WTC11 (cell line): ENCODE measurements around the gene NUDT14. TPM values are rescaled to one million over a fixed set of nuclear protein-coding genes. Genes with fewer than 3 reads are reported as not detected.

Source experiments
- ATAC-seq: fragments of 200-7000 bp; cut with Tn5 transposase; 2 replicates; pipeline ENCODE4 v1.10.0; 2021; ENCODE audit warnings: mild to moderate bottlenecking, moderate library complexity
- CTCF ChIA-PET: fragments of 300-600 bp; sonication (Branson Sonifier 250); formaldehyde crosslinking; loops from one replicate; lab custom pipeline; 2021; ENCODE audit warnings: antibody characterized with exemption; lab: Charles Lee
- POLR2A ChIA-PET: fragments of 350-600 bp; sonication (Branson Sonifier 250); formaldehyde crosslinking; loops from one replicate; lab custom pipeline; 2021; ENCODE audit warnings: antibody characterized with exemption; lab: Charles Lee
- DNase-seq: peaks from one replicate; pipeline ENCODE4 v3.0.0; 2021; ENCODE audit warnings: low spot score
- H3K27ac Mint-ChIP-seq: 2 replicates; pipeline ENCODE4 v1.8.0; 2021; ENCODE audit warnings: mixed read lengths
- H3K27me3 Mint-ChIP-seq: 2 replicates; pipeline ENCODE4 v1.8.0; 2021; ENCODE audit warnings: low read depth, mild to moderate bottlenecking, moderate library complexity, mixed read lengths
- H3K36me3 Mint-ChIP-seq: 2 replicates; pipeline ENCODE4 v1.8.0; 2021; ENCODE audit warnings: mixed read lengths
- H3K4me1 Mint-ChIP-seq: 2 replicates; pipeline ENCODE4 v1.8.0; 2022; ENCODE audit warnings: mixed read lengths
- H3K4me3 Mint-ChIP-seq: 2 replicates; pipeline ENCODE4 v1.8.0; 2021; ENCODE audit warnings: mild to moderate bottlenecking, moderate library complexity, mixed read lengths
- H3K9me3 Mint-ChIP-seq: 2 replicates; pipeline ENCODE4 v1.8.0; 2021; ENCODE audit warnings: mixed read lengths
- EMX1 ChIP-seq: fragments of 250-450 bp; sonication (Bioruptor Pico); IDR thresholded peaks from 2 replicates; pipeline ENCODE4 v1.8.0; 2021; ENCODE audit warnings: mild to moderate bottlenecking
- GTF2I ChIP-seq: fragments of 250-450 bp; sonication (Bioruptor Pico); conservative IDR thresholded peaks from 2 replicates; pipeline ENCODE4 v1.4.0; 2021; ENCODE audit warnings: mild to moderate bottlenecking
- NFE2L1 ChIP-seq: sonication (generic); formaldehyde crosslinking; IDR thresholded peaks from 2 replicates; pipeline ENCODE4 v1.8.1; 2023; ENCODE audit warnings: missing genetic modification reagents
- NR1H2 ChIP-seq: sonication (generic); formaldehyde crosslinking; IDR thresholded peaks from 2 replicates; pipeline ENCODE4 v1.9.0; 2021; ENCODE audit warnings: mild to moderate bottlenecking, moderate library complexity, missing genetic modification reagents
- OVOL2 ChIP-seq: fragments of 250-450 bp; sonication (Bioruptor Pico); IDR thresholded peaks from 2 replicates; pipeline ENCODE4 v1.9.0; 2021; ENCODE audit warnings: mild to moderate bottlenecking, borderline replicate concordance
- RELA ChIP-seq: sonication (generic); formaldehyde crosslinking; IDR thresholded peaks from 2 replicates; pipeline ENCODE4 v1.8.1; 2022; ENCODE audit warnings: missing genetic modification reagents, mild to moderate bottlenecking, borderline replicate concordance
- SMAD3 ChIP-seq: sonication (generic); formaldehyde crosslinking; IDR thresholded peaks from 2 replicates; pipeline ENCODE4 v1.8.0; 2022; ENCODE audit warnings: missing genetic modification reagents, mild to moderate bottlenecking, borderline replicate concordance
- SOX15 ChIP-seq: fragments of 250-450 bp; sonication (Bioruptor Pico); IDR thresholded peaks from 2 replicates; pipeline ENCODE4 v1.9.0; 2021; ENCODE audit warnings: mild to moderate bottlenecking
- TCF7 ChIP-seq: sonication (generic); formaldehyde crosslinking; IDR thresholded peaks from 2 replicates; pipeline ENCODE4 v1.8.0; 2022; ENCODE audit warnings: mild to moderate bottlenecking, low read depth, missing genetic modification reagents, moderate library complexity
- TEAD1 ChIP-seq: sonication (generic); formaldehyde crosslinking; IDR thresholded peaks from 2 replicates; pipeline ENCODE4 v1.8.0; 2022; ENCODE audit warnings: mild to moderate bottlenecking, missing genetic modification reagents
- ZBTB21 ChIP-seq: sonication (generic); formaldehyde crosslinking; IDR thresholded peaks from 2 replicates; pipeline ENCODE4 v1.8.1; 2023; ENCODE audit warnings: mild to moderate bottlenecking, missing genetic modification reagents, borderline replicate concordance
- ZNF121 ChIP-seq: sonication (generic); formaldehyde crosslinking; IDR thresholded peaks from 2 replicates; pipeline ENCODE4 v1.8.0; 2023; ENCODE audit warnings: missing genetic modification reagents
- ZNF138 ChIP-seq: sonication (generic); formaldehyde crosslinking; conservative IDR thresholded peaks from 2 replicates; pipeline ENCODE4 v1.8.1; 2022; ENCODE audit warnings: mild to moderate bottlenecking, moderate library complexity, missing genetic modification reagents
- ZNF219 ChIP-seq: sonication (generic); formaldehyde crosslinking; IDR thresholded peaks from 2 replicates; pipeline ENCODE4 v1.8.0; 2023; ENCODE audit warnings: missing genetic modification reagents, mild to moderate bottlenecking, borderline replicate concordance
- ZNF396 ChIP-seq: fragments of 250-450 bp; sonication (Bioruptor Pico); IDR thresholded peaks from 2 replicates; pipeline ENCODE4 v1.8.0; 2021; ENCODE audit warnings: mild to moderate bottlenecking, moderate library complexity, borderline replicate concordance
- total RNA-seq: library from RNA; stranded (reverse); gene quantifications from 3 replicates; pipeline ENCODE4 v1.2.3, GENCODE V29; 2021
- TF ChIP-seq, protein P1 (sequence below): sonication (generic); formaldehyde crosslinking; IDR thresholded peaks from 2 replicates; pipeline ENCODE4 v1.8.1; 2022; ENCODE audit warnings: mild to moderate bottlenecking, missing genetic modification reagents, moderate library complexity, borderline replicate concordance
- TF ChIP-seq, protein P2 (sequence below): sonication (generic); formaldehyde crosslinking; IDR thresholded peaks from 2 replicates; pipeline ENCODE4 v1.8.1; 2022; ENCODE audit warnings: missing genetic modification reagents, borderline replicate concordance
- TF ChIP-seq, protein P3 (sequence below): sonication (generic); formaldehyde crosslinking; IDR thresholded peaks from 2 replicates; pipeline ENCODE4 v1.8.0; 2023; ENCODE audit warnings: missing genetic modification reagents, mild to moderate bottlenecking, borderline replicate concordance
- TF ChIP-seq, protein P4 (sequence below): fragments of 250-450 bp; sonication (Bioruptor Pico); conservative IDR thresholded peaks from 2 replicates; pipeline ENCODE4 v1.9.0; 2021; ENCODE audit warnings: mild to moderate bottlenecking
- TF ChIP-seq, protein P5 (sequence below): sonication (generic); formaldehyde crosslinking; IDR thresholded peaks from 2 replicates; pipeline ENCODE4 v1.8.1; 2023; ENCODE audit warnings: mild to moderate bottlenecking, moderate library complexity, missing genetic modification reagents
- TF ChIP-seq, protein P6 (sequence below): sonication (generic); formaldehyde crosslinking; IDR thresholded peaks from 2 replicates; pipeline ENCODE4 v1.8.0; 2022; ENCODE audit warnings: mild to moderate bottlenecking, missing genetic modification reagents

NUDT14 gene
- total RNA-seq, 1 experiment from 2014 or later, result 35.4 TPM

DNA sequence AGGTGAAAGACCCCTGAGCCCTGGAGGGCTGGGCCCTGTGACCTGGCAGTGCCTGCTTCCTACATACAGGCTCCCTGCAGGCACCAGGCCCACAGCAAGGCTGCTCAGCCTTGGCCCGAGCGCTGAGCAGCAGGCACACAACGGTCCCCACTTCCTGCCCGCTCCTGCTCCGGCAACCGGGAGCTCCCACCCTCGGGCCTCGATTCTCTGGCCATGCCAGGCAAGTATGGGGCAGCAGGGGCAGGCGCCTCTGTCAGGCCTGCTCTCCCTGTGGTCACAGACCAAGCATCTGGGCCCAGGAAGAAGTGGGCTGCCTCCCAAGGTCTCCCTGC is 30.6 kb upstream of the NUDT14 start (continued):
- no peak for TF ChIP-seq OVOL2 (CRISPR knock-in tag)

DNA sequence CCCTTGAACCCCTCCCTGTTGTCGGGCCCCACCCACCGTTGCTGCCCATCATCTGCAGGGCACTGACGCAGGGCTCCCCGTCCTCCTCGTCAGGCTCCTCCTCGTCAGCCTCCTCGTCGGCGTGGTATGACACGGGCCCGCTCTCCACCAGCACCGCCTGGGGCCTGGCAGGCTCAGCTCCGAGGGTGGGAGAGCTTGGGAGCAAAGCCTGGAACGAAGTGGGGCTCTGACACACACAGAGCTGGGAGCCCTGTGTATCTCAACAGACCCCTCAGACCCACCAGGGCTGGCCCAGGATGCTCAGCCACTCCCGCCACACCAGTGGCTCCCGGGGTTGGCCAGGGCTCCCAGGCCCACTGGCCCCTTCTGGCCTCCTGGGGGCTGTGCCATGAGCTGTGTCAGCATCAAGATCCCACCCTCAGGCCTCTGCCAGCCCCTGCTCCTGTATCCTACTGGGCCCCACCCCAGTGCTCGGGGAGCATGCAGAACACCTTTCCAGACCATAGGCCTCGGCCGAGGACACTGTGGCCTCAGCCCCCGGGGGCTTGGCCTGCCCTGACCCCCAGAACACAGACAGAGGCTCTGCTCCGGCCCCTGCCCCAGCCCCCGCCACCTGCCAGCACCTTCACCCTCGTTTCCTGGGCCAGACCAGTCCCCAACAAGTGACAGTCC is 30.1 kb upstream of the NUDT14 start:
- Mint-ChIP-seq H3K27me3 (no peaks in the 10 kb centered on the region), H3K36me3 (peaks cover 5% of the 10 kb centered on the region; the same call in 1 of the 2 replicates), H3K9me3 (peaks cover 9% of the 10 kb centered on the region), H3K4me3 (no peak overlapping the region), H3K27ac (no peak overlapping the region), H3K4me1 (no peaks in the 10 kb centered on the region)
- ChIA-PET POLR2A (no interaction called here), CTCF (no interaction called here)
- DNase-seq (no peak), ATAC-seq (no peak)
- TF ChIP-seq GTF2I (CRISPR knock-in tag), result no peak
- TF ChIP-seq ZNF219 (CRISPR knock-in tag), result no peak
- TF ChIP-seq SOX15 (CRISPR knock-in tag), result no peak
- TF ChIP-seq TEAD1, result no peak
- TF ChIP-seq ZNF138 (CRISPR knock-in tag), result no peak
- TF ChIP-seq OVOL2 (CRISPR knock-in tag), result no peak
- no peak for TF ChIP-seq ZNF396 (CRISPR knock-in tag)
- TF ChIP-seq RELA (CRISPR knock-in tag), result no peak
- TF ChIP-seq, protein P1, sequence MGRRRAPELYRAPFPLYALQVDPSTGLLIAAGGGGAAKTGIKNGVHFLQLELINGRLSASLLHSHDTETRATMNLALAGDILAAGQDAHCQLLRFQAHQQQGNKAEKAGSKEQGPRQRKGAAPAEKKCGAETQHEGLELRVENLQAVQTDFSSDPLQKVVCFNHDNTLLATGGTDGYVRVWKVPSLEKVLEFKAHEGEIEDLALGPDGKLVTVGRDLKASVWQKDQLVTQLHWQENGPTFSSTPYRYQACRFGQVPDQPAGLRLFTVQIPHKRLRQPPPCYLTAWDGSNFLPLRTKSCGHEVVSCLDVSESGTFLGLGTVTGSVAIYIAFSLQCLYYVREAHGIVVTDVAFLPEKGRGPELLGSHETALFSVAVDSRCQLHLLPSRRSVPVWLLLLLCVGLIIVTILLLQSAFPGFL (CRISPR knock-in tag), result no peak
- TF ChIP-seq ZNF121 (CRISPR knock-in tag), result no peak
- TF ChIP-seq SMAD3 (CRISPR knock-in tag), result no peak
- TF ChIP-seq TCF7 (CRISPR knock-in tag), result no peak
- TF ChIP-seq, protein P2, sequence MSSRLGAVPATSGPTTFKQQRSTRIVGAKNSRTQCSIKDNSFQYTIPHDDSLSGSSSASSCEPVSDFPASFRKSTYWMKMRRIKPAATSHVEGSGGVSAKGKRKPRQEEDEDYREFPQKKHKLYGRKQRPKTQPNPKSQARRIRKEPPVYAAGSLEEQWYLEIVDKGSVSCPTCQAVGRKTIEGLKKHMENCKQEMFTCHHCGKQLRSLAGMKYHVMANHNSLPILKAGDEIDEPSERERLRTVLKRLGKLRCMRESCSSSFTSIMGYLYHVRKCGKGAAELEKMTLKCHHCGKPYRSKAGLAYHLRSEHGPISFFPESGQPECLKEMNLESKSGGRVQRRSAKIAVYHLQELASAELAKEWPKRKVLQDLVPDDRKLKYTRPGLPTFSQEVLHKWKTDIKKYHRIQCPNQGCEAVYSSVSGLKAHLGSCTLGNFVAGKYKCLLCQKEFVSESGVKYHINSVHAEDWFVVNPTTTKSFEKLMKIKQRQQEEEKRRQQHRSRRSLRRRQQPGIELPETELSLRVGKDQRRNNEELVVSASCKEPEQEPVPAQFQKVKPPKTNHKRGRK (CRISPR knock-in tag), result no peak

DNA sequence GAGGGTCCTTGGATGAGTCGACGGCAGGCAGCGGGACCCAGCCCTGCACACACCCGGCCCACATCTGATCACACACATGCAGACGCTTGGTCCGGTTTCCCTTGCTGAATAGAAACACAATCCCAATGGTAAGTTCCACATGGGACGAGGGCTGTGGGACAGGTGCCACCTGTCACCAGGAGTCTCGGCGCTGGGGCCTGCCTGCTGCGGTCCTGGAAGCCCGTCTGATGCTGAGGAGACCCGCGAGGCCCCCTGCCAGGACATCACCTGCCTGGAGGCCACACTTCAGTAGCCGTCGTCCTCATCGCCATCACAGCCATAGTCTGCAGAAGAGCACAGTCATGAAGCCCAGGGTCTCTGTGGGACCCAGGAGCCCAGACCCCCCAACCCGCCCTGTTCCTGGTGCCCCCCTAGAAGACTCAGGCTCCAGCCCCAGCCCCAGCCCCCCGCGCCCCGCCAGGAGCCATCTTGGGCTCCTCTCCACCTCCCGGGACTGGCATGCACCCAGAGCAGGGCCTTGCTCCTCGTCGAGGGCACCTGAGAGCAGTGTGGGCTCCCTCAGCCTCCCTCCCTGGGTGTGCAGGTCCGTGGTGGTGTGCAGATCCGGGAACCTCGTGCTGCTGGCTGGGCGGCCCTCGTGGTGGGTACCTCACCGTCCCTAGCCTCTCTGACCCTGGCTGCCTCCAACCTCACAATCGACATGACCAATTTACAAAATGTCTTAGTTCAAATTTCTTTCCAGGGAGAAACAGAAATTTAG is 29.3 kb upstream of the NUDT14 start:
- H3K4me1 Mint-ChIP-seq, result no peaks in the 10 kb centered on the region
- no peak for DNase-seq
- H3K27me3 Mint-ChIP-seq, result no peaks in the 10 kb centered on the region
- POLR2A ChIA-PET, result no interaction called here
- no peaks in the 10 kb centered on the region for H3K36me3 Mint-ChIP-seq
- CTCF ChIA-PET, result interaction anchor here (1.2 kb wide), 1 partner anchor 10 kb away, joined by 3 read pairs; no protein-coding TSS in a partner anchor
- peaks cover 4% of the 10 kb centered on the region for H3K9me3 Mint-ChIP-seq
- no peak for ATAC-seq
- H3K27ac Mint-ChIP-seq, result no peak overlapping the region
- no peak overlapping the region for H3K4me3 Mint-ChIP-seq
- TF ChIP-seq ZNF396 (CRISPR knock-in tag) (no peak), EMX1 (CRISPR knock-in tag) (no peak), NFE2L1 (CRISPR knock-in tag) (no peak), ZBTB21 (CRISPR knock-in tag) (no peak), NR1H2 (CRISPR knock-in tag) (no peak), SOX15 (CRISPR knock-in tag) (no peak)
- TF ChIP-seq, protein P3, sequence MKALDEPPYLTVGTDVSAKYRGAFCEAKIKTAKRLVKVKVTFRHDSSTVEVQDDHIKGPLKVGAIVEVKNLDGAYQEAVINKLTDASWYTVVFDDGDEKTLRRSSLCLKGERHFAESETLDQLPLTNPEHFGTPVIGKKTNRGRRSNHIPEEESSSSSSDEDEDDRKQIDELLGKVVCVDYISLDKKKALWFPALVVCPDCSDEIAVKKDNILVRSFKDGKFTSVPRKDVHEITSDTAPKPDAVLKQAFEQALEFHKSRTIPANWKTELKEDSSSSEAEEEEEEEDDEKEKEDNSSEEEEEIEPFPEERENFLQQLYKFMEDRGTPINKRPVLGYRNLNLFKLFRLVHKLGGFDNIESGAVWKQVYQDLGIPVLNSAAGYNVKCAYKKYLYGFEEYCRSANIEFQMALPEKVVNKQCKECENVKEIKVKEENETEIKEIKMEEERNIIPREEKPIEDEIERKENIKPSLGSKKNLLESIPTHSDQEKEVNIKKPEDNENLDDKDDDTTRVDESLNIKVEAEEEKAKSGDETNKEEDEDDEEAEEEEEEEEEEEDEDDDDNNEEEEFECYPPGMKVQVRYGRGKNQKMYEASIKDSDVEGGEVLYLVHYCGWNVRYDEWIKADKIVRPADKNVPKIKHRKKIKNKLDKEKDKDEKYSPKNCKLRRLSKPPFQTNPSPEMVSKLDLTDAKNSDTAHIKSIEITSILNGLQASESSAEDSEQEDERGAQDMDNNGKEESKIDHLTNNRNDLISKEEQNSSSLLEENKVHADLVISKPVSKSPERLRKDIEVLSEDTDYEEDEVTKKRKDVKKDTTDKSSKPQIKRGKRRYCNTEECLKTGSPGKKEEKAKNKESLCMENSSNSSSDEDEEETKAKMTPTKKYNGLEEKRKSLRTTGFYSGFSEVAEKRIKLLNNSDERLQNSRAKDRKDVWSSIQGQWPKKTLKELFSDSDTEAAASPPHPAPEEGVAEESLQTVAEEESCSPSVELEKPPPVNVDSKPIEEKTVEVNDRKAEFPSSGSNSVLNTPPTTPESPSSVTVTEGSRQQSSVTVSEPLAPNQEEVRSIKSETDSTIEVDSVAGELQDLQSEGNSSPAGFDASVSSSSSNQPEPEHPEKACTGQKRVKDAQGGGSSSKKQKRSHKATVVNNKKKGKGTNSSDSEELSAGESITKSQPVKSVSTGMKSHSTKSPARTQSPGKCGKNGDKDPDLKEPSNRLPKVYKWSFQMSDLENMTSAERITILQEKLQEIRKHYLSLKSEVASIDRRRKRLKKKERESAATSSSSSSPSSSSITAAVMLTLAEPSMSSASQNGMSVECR (CRISPR knock-in tag), result no peak
- TF ChIP-seq, protein P4, sequence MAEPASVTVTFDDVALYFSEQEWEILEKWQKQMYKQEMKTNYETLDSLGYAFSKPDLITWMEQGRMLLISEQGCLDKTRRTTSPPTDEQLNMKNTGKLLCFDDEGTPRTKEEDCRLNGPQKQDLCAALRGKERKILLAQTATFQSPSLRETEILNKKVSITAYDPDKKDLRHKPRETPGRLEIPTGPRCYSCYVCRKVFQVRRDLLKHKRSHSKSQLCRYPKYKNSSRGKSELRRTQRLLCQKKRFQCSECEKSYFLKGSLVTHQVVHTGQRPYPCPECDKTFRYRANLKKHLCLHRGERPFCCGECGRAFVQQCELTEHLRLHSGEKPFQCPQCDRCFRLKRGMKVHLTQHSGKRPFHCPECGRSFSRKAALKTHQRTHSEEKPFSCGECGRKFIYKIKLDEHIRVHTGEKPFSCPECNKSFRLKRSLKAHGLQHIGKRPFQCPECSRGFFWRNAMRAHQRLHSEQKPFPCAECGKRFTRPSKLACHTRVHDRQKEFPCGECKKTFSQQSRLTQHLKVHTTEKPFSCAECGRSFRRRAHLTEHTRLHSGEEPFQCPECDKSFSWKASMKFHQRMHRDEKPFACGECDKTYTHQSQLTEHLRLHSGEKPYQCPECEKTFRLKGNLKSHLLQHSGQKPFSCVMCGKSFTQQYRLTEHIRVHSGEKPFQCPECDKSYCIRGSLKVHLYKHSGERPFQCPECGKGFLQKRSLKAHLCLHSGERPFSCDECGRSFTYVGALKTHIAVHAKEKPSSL, result no peak
- TF ChIP-seq, protein P5, sequence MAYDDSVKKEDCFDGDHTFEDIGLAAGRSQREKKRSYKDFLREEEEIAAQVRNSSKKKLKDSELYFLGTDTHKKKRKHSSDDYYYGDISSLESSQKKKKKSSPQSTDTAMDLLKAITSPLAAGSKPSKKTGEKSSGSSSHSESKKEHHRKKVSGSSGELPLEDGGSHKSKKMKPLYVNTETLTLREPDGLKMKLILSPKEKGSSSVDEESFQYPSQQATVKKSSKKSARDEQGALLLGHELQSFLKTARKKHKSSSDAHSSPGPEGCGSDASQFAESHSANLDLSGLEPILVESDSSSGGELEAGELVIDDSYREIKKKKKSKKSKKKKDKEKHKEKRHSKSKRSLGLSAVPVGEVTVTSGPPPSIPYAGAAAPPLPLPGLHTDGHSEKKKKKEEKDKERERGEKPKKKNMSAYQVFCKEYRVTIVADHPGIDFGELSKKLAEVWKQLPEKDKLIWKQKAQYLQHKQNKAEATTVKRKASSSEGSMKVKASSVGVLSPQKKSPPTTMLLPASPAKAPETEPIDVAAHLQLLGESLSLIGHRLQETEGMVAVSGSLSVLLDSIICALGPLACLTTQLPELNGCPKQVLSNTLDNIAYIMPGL (CRISPR knock-in tag), result no peak
- TF ChIP-seq, protein P6, sequence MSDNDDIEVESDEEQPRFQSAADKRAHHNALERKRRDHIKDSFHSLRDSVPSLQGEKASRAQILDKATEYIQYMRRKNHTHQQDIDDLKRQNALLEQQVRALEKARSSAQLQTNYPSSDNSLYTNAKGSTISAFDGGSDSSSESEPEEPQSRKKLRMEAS (CRISPR knock-in tag), result no peak
